Loucy (cell line): ENCODE results near the gene CDR2L.
A peak's percentile ranks its signal among the peaks of the same experiment; 100 is the strongest.

Experiments used
- CTCF ChIP-seq: fragments of 200-600 bp; sonication (generic); conservative IDR thresholded peaks from 2 replicates; pipeline ENCODE4 v1.5.1; 2014; ENCODE audit warnings: mild to moderate bottlenecking, antibody characterized with exemption, low read length
- EZH2phosphoT487 ChIP-seq: fragments of 200-600 bp; IDR thresholded peaks from 2 replicates; pipeline ENCODE4 v1.6.1; 2018; ENCODE audit warnings: antibody characterized with exemption, mild to moderate bottlenecking, moderate library complexity, borderline replicate concordance

GRCh38 chr17:74963656-74964055, 23.8 kb upstream of the CDR2L start:
- TF ChIP-seq CTCF = peak; percentile 33
- TF ChIP-seq EZH2phosphoT487 = no peak
